A673 (cell line): ENCODE data around the gene KCNH3. TPM values are rescaled to one million over a fixed set of nuclear protein-coding genes. Genes with fewer than 3 reads are reported as not detected.
"Not testable (repeated sequence)": the region's sequence is repeated elsewhere in the genome, so short reads cannot be mapped to it uniquely, and the experiment has no call there.

Experiments
- BruUV-seq: library from RNA; stranded (reverse); fragments of 400-500 nt; replicated peaks from 2 replicates; lab custom pipeline; 2021; lab: Mats Ljungman, UMichigan
- CTCF ChIA-PET: fragments of 300-600 bp; sonication (Branson Sonifier 250); formaldehyde crosslinking; loops from one replicate; lab custom pipeline; 2022; ENCODE audit warnings: antibody characterized with exemption; lab: Charles Lee
- POLR2A ChIA-PET: fragments of 300-600 bp; sonication (Branson Sonifier 250); formaldehyde crosslinking; loops from one replicate; lab custom pipeline; 2022; ENCODE audit warnings: antibody characterized with exemption; ENCODE audit not compliant: low non-redundant PET; lab: Charles Lee
- DNase-seq: peaks from one replicate; pipeline ENCODE4 v3.0.0-alpha.2; 2015; ENCODE audit warnings: low spot score
- H3K27ac ChIP-seq: fragments of 200-600 bp; sonication (generic); 2 replicates; pipeline ENCODE4 v1.5.1; 2016; ENCODE audit warnings: mixed run types, low read depth, mild to moderate bottlenecking, mixed read lengths, antibody characterized with exemption, low read length; ENCODE audit not compliant: poor library complexity, severe bottlenecking
- H3K27me3 ChIP-seq: fragments of 200-600 bp; sonication (generic); replicated peaks from 2 replicates; pipeline ENCODE4 v1.6.1; 2017; ENCODE audit warnings: mixed run types, low read depth, mild to moderate bottlenecking, mixed read lengths, antibody characterized with exemption, low read length; ENCODE audit not compliant: insufficient read depth, poor library complexity
- H3K36me3 ChIP-seq: fragments of 200-600 bp; sonication (generic); 2 replicates; pipeline ENCODE4 v1.6.1; 2016; ENCODE audit warnings: mixed run types, mild to moderate bottlenecking, mixed read lengths, antibody characterized with exemption, low read length; ENCODE audit not compliant: insufficient read depth, poor library complexity, severe bottlenecking
- H3K4me1 ChIP-seq: fragments of 200-600 bp; sonication (generic); 2 replicates; pipeline ENCODE4 v1.6.1; 2017; ENCODE audit warnings: mixed run types, mild to moderate bottlenecking, mixed read lengths, antibody characterized with exemption, low read length; ENCODE audit not compliant: insufficient read depth, poor library complexity, severe bottlenecking
- H3K4me3 ChIP-seq: fragments of 200-600 bp; sonication (generic); 2 replicates; pipeline ENCODE4 v1.5.1; 2016; ENCODE audit warnings: low read depth, mixed run types, mild to moderate bottlenecking, mixed read lengths, low read length; ENCODE audit not compliant: poor library complexity, severe bottlenecking
- H3K9me3 ChIP-seq: fragments of 200-600 bp; sonication (generic); 2 replicates; pipeline ENCODE4 v1.6.1; 2016; ENCODE audit warnings: mixed run types, low read depth, mild to moderate bottlenecking, mixed read lengths, antibody characterized with exemption, low read length; ENCODE audit not compliant: poor library complexity, severe bottlenecking
- EZH2 ChIP-seq: fragments of 200-600 bp; sonication (generic); IDR thresholded peaks from 2 replicates; pipeline ENCODE4 v1.6.1; 2017; ENCODE audit warnings: borderline replicate concordance, low read depth, mild to moderate bottlenecking, mixed read lengths, antibody characterized with exemption, low read length; ENCODE audit not compliant: poor library complexity, severe bottlenecking
- intact Hi-C: fragments of 100-400 bp; cut with micrococcal nuclease; formaldehyde crosslinking; loops from one replicate; pipeline ENCODE4 v1.10.0; 2022; ENCODE audit not compliant: unreplicated experiment
- total RNA-seq: library from RNA; stranded (reverse); gene quantifications from 2 replicates; pipeline ENCODE4 v1.2.3, GENCODE V29; 2021
- TF ChIP-seq, protein P1 (sequence below): fragments of 300-800, 200-600 bp; sonication (generic); conservative IDR thresholded peaks from 2 replicates; pipeline ENCODE4 v1.5.1; 2017; ENCODE audit warnings: low read depth, mild to moderate bottlenecking, antibody characterized with exemption, low read length, moderate library complexity, mixed read lengths

KCNH3 gene
- total RNA-seq, 1 experiment from 2014 or later = 4.0 TPM

DNA sequence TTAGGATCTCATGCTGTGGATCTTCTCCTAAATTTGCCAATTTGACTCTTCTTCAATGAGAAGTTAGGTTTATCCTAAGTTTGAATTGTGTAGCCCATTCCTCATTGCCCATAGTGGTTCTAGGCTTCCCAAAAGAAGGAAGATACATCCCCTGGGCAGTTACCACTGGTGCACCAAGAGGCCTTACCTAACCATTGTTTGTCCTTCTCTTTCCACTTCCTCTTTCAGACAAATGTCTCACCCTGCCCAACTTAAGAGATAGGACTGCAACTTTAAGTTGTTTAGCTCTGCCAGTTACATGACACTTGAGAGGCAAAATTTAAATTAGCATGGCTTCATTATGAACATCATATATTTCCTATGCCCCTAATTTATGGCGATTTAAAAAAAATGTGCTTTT lies 9.4 kb upstream of the KCNH3 start:
- Histone ChIP-seq H3K9me3 (no peaks in the 10 kb centered on the region), H3K4me1 (no peaks in the 10 kb centered on the region), H3K27me3 (no peaks in the 10 kb centered on the region), H3K4me3 (no peak overlapping the region), H3K36me3 (peaks cover 25% of the 10 kb centered on the region), H3K27ac (no peak overlapping the region)
- intact Hi-C loops = no loop called here
- no TSS peak for BruUV-seq
- CTCF ChIA-PET = no interaction called here
- no peak for DNase-seq
- no peak for TF ChIP-seq EZH2
- TF ChIP-seq, protein P1, sequence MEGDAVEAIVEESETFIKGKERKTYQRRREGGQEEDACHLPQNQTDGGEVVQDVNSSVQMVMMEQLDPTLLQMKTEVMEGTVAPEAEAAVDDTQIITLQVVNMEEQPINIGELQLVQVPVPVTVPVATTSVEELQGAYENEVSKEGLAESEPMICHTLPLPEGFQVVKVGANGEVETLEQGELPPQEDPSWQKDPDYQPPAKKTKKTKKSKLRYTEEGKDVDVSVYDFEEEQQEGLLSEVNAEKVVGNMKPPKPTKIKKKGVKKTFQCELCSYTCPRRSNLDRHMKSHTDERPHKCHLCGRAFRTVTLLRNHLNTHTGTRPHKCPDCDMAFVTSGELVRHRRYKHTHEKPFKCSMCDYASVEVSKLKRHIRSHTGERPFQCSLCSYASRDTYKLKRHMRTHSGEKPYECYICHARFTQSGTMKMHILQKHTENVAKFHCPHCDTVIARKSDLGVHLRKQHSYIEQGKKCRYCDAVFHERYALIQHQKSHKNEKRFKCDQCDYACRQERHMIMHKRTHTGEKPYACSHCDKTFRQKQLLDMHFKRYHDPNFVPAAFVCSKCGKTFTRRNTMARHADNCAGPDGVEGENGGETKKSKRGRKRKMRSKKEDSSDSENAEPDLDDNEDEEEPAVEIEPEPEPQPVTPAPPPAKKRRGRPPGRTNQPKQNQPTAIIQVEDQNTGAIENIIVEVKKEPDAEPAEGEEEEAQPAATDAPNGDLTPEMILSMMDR = no peak
- POLR2A ChIA-PET = no interaction called here

DNA sequence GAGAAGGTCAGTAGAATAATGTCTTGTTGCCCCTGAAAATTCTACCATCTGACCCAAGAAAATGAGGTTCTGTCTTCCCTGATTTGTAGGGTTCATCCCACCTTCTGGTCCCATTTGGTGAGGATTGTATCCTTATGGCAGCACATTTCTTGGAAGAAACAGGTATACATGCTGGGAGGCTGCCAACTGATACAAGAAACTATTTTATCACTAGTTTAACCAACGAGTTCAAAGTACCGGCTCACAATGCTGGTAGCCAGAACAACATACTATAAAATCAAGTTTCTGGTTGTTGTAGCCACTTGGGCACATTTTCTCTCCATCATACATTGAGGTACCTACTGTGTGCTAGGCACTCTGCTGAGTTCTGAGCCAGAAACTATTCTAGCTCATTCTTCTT lies 7.1 kb upstream of the KCNH3 start:
- H3K36me3 ChIP-seq = peaks cover 5% of the 10 kb centered on the region
- no peaks in the 10 kb centered on the region for H3K27me3 ChIP-seq
- no peaks in the 10 kb centered on the region for H3K9me3 ChIP-seq
- H3K4me1 ChIP-seq = no peaks in the 10 kb centered on the region
- H3K4me3 ChIP-seq = no peak overlapping the region
- DNase-seq = no peak
- CTCF ChIA-PET = no interaction called here
- no peak for TF ChIP-seq EZH2
- TF ChIP-seq, protein P1 = no peak
- no TSS peak for BruUV-seq
- no peak overlapping the region for H3K27ac ChIP-seq
- intact Hi-C loops = no loop called here
- POLR2A ChIA-PET = no interaction called here

DNA sequence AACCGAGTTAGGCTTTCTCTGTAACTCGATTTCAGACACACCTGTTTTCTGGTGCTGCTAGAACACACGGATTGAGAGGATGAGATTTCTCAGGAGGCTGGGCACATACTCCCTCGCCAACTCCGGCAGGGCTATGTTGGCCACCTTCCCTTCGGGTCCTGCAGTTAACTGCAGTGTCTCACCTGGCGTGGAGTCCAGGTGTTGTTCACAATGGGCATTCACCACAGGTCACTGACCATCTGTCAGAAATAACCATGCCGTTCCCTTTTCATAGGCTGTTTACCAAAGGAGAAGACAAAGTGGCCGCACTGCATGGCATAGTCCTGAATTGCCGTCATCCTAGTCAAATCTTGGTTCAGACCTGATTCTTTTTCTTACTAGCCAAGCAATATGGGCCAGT lies 5.5 kb upstream of the KCNH3 start:
- POLR2A ChIA-PET = no interaction called here
- no peak overlapping the region for H3K4me3 ChIP-seq
- H3K4me1 ChIP-seq = peaks cover 7% of the 10 kb centered on the region
- no peaks in the 10 kb centered on the region for H3K36me3 ChIP-seq
- BruUV-seq = no TSS peak
- no peaks in the 10 kb centered on the region for H3K9me3 ChIP-seq
- TF ChIP-seq, protein P1 = no peak
- TF ChIP-seq EZH2 = no peak
- intact Hi-C loops = no loop called here
- DNase-seq = no peak
- no peak overlapping the region for H3K27ac ChIP-seq
- CTCF ChIA-PET = no interaction called here
- no peaks in the 10 kb centered on the region for H3K27me3 ChIP-seq

DNA sequence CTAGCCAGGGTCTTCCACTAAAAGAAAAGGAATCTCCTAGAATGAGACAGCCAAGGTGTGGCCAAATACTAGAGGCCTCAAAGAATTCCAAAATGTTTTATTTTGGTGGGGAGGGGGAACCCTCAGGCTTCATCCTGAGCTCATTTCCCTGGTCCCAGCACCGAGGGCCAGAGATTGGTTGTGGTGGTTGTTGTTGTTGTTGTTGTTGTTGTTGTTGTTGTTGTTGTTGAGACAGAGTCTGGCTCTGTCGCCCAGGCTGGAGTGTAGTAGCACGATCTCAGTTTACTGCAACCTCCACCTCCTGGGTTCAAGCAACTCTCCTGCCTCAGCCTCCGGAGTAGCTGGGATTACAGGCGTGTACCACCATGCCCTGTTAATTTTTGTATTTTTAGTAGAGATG lies 4.7 kb upstream of the KCNH3 start:
- H3K36me3 ChIP-seq, H3K4me1 ChIP-seq, BruUV-seq, intact Hi-C loops, H3K9me3 ChIP-seq, H3K27me3 ChIP-seq, CTCF ChIA-PET, DNase-seq, H3K4me3 ChIP-seq, H3K27ac ChIP-seq, POLR2A ChIA-PET: not testable (repeated sequence)
